CD14-positive monocyte (primary cell): ENCODE measurements around the gene FOXN4. TPM values are rescaled to one million over a fixed set of nuclear protein-coding genes. Genes with fewer than 3 reads are reported as not detected.
A peak's percentile ranks its signal among the peaks of the same experiment; 100 is the strongest.

Experiments
- DNase-seq, 3 donors: peaks; one replicate each; pipeline ENCODE4 v3.0.0-alpha.2; 2011 to 2022
- H2AFZ ChIP-seq: 2 replicates; pipeline ENCODE4 v1.6.0; 2012; ENCODE audit warnings: mild to moderate bottlenecking, low read depth, low read length, inconsistent platforms; ENCODE audit not compliant: insufficient read depth, poor library complexity, severe bottlenecking
- H3K27ac ChIP-seq, 2 donors: 1 replicate in 1 of 2; 2 replicates in 1 of 2; pipeline ENCODE4 v1.5.1; 2012 to 2013; ENCODE audit warnings: low read length in 2 of 2, control low read depth in 1 of 2, inconsistent platforms in 1 of 2, low read depth in 1 of 2, mild to moderate bottlenecking in 1 of 2
- H3K27me3 ChIP-seq, 2 donors: one replicate each; pipeline versions ENCODE4 v1.6.0 to v1.6.1; 2011 to 2013; ENCODE audit warnings: low read length in 2 of 2; ENCODE audit not compliant: control insufficient read depth in 2 of 2, insufficient read depth in 2 of 2
- H3K36me3 ChIP-seq, 2 donors: replicated peaks in 1 of 2; 1 replicate in 1 of 2; 2 replicates in 1 of 2; pipeline versions ENCODE4 v1.5.1 to v1.6.1; 2012 to 2013; ENCODE audit warnings: low read length in 2 of 2, control low read depth in 1 of 2, inconsistent platforms in 1 of 2, mild to moderate bottlenecking in 1 of 2; ENCODE audit not compliant: insufficient read depth in 2 of 2, control insufficient read depth in 1 of 2
- H3K4me1 ChIP-seq, 2 donors: 1 replicate in 1 of 2; 2 replicates in 1 of 2; pipeline versions ENCODE4 v1.5.1 to v1.6.1; 2012 to 2013; ENCODE audit warnings: low read length in 2 of 2, control low read depth in 1 of 2, inconsistent platforms in 1 of 2, mild to moderate bottlenecking in 1 of 2, moderate library complexity in 1 of 2; ENCODE audit not compliant: insufficient read depth in 2 of 2, control insufficient read depth in 1 of 2
- H3K4me2 ChIP-seq: replicated peaks from 2 replicates; pipeline ENCODE3; 2012; ENCODE audit warnings: low read length, moderate library complexity, mild to moderate bottlenecking; ENCODE audit not compliant: poor library complexity, severe bottlenecking; ENCODE audit errors: extremely low read depth
- H3K4me3 ChIP-seq, 3 experiments: fragments of 200-600 bp in 1 of 3; sonication (generic) in 1 of 3; replicated peaks in 1 of 3; 1 replicate in 2 of 3; 2 replicates in 1 of 3; pipeline ENCODE4 v1.5.1; 2011 to 2013; ENCODE audit warnings: low read length in 3 of 3, mild to moderate bottlenecking in 3 of 3, control low read depth in 2 of 3, low read depth in 2 of 3, inconsistent platforms in 1 of 3, moderate library complexity in 1 of 3
- H3K79me2 ChIP-seq: 2 replicates; pipeline ENCODE4 v1.6.0; 2012; ENCODE audit warnings: mild to moderate bottlenecking, control low read depth, inconsistent platforms, low read length, moderate library complexity; ENCODE audit not compliant: insufficient read depth
- H3K9ac ChIP-seq: 2 replicates; pipeline ENCODE4 v1.6.0; 2017; ENCODE audit warnings: low read length, mild to moderate bottlenecking; ENCODE audit not compliant: insufficient read depth, poor library complexity, severe bottlenecking
- H3K9me3 ChIP-seq, 2 donors: replicated peaks in 1 of 2; 1 replicate in 1 of 2; 2 replicates in 1 of 2; pipeline versions ENCODE4 v1.5.1 to v1.6.1; 2012 to 2013; ENCODE audit warnings: low read length in 2 of 2, control low read depth in 1 of 2; ENCODE audit not compliant: control insufficient read depth in 1 of 2, insufficient read depth in 1 of 2
- H4K20me1 ChIP-seq: 2 replicates; pipeline ENCODE4 v1.6.0; 2012; ENCODE audit warnings: mild to moderate bottlenecking, low read length, control low read depth, moderate library complexity; ENCODE audit not compliant: insufficient read depth
- H3K27ac Mint-ChIP-seq, 7 donors: one replicate each; pipeline ENCODE4 v1.8.0; 2020; ENCODE audit warnings: mild to moderate bottlenecking in 7 of 7, mixed read lengths in 7 of 7, moderate library complexity in 6 of 7, inconsistent platforms in 2 of 7
- H3K27me3 Mint-ChIP-seq, 3 donors: one replicate each; pipeline ENCODE4 v1.8.0; 2021 to 2022; ENCODE audit warnings: low read depth in 3 of 3, mild to moderate bottlenecking in 3 of 3, mixed read lengths in 3 of 3, moderate library complexity in 3 of 3, inconsistent platforms in 1 of 3
- H3K36me3 Mint-ChIP-seq, 2 donors: one replicate each; pipeline ENCODE4 v1.8.0; 2020; ENCODE audit warnings: mixed read lengths in 2 of 2, inconsistent platforms in 1 of 2, mild to moderate bottlenecking in 1 of 2
- H3K4me1 Mint-ChIP-seq: one replicate; pipeline ENCODE4 v1.8.0; 2020; ENCODE audit warnings: mild to moderate bottlenecking, mixed read lengths
- H3K4me3 Mint-ChIP-seq, 2 donors: one replicate each; pipeline ENCODE4 v1.8.0; 2020; ENCODE audit warnings: mild to moderate bottlenecking in 2 of 2, mixed read lengths in 2 of 2, moderate library complexity in 1 of 2
- H3K9me3 Mint-ChIP-seq, 7 donors: one replicate each; pipeline ENCODE4 v1.8.0; 2020 to 2022; ENCODE audit warnings: mixed read lengths in 7 of 7, mild to moderate bottlenecking in 6 of 7, moderate library complexity in 6 of 7, inconsistent platforms in 2 of 7
- CTCF ChIP-seq: fragments of 200-600 bp; IDR thresholded peaks from one replicate; pipeline ENCODE4 v1.8.0; 2022; ENCODE audit warnings: antibody characterized with exemption, mild to moderate bottlenecking
- WGBS: methylation state at CpG from one replicate; pipeline ENCODE4 v1.1.5; 2013; ENCODE audit warnings: missing lambda C conversion rate; ENCODE audit not compliant: insufficient coverage; 5-methylcytosine and 5-hydroxymethylcytosine counted together
- intact Hi-C, 2 donors: fragments of 100-400 bp; cut with micrococcal nuclease; formaldehyde crosslinking; loops; one replicate each; pipeline versions ENCODE4 v1.15.0 to v1.15.1; 2023
- polyA plus RNA-seq, 3 donors: library from polyadenylated mRNA; depleted of rRNA in 1 of 3; unstranded in 2 of 3; stranded (reverse) in 1 of 3; fragments of 300-500 nt in 2 of 3; fragments of >200 nt in 1 of 3; fragmentation: Illumina TruSeq in 2 of 3; gene quantifications; 1 replicate in 2 of 3; 2 replicates in 1 of 3; pipeline ENCODE4 v1.2.3, GENCODE V29; 2012 to 2021

The FOXN4 gene
- polyA plus RNA-seq, 3 donors = not detected

GRCh38 chr12:109291521-109292341 is 17.4 kb downstream of the FOXN4 start:
- Histone ChIP-seq H3K36me3 (no peaks in the 10 kb centered on the region), H3K4me3 (no peak overlapping the region), H3K4me1 (peaks cover 0 to 6% of the 10 kb centered on the region in 2 donors), H3K79me2 (no peaks in the 10 kb centered on the region), H3K4me2 (no peak overlapping the region), H4K20me1 (no peaks in the 10 kb centered on the region), H3K9ac (no peak overlapping the region), H3K9me3 (no peaks in the 10 kb centered on the region), H3K27ac (no peak overlapping the region), H3K27me3 (peaks cover 0 to 29% of the 10 kb centered on the region in 2 donors), H2AFZ (no peak overlapping the region)
- Mint-ChIP-seq H3K4me1 (peaks cover 5% of the 10 kb centered on the region), H3K27me3 (peaks cover 20 to 37% (median 25%) of the 10 kb centered on the region in 3 donors), H3K27ac (no peak overlapping the region), H3K36me3 (no peaks in the 10 kb centered on the region), H3K4me3 (peak overlapping the region in 1 of 2 donors; percentile 72), H3K9me3 (no peaks in the 10 kb centered on the region)
- WGBS = 9% methylated on average over 30 of the region's 31 CpGs
- no peak for DNase-seq
- TF ChIP-seq CTCF = no peak
- intact Hi-C loops = no loop called here

- 65% methylated on average over 11 of the region's 15 CpGs for WGBS
- H3K4me1 ChIP-seq = peaks cover 0 to 6% of the 10 kb centered on the region in 2 donors
- DNase-seq = no peak
- no peak overlapping the region for H2AFZ ChIP-seq
- no peaks in the 10 kb centered on the region for H3K36me3 ChIP-seq
- H3K27me3 ChIP-seq = peaks cover 0 to 29% of the 10 kb centered on the region in 2 donors
- H3K4me3 ChIP-seq = no peak overlapping the region
- H3K9me3 ChIP-seq = no peaks in the 10 kb centered on the region
- Mint-ChIP-seq H3K4me3 (peak overlapping the region in 1 of 2 donors; percentile 72), H3K9me3 (no peaks in the 10 kb centered on the region), H3K36me3 (no peaks in the 10 kb centered on the region), H3K4me1 (peaks cover 5% of the 10 kb centered on the region), H3K27ac (no peak overlapping the region), H3K27me3 (peaks cover 20 to 37% (median 25%) of the 10 kb centered on the region in 3 donors)
- no peak overlapping the region for H3K4me2 ChIP-seq
- H3K27ac ChIP-seq = no peak overlapping the region
- H3K79me2 ChIP-seq = no peaks in the 10 kb centered on the region
- intact Hi-C loops = no loop called here
- no peak overlapping the region for H3K9ac ChIP-seq
- H4K20me1 ChIP-seq = no peaks in the 10 kb centered on the region
- TF ChIP-seq CTCF = no peak
Measured at GRCh38 chr12:109291117-109291516, 18.0 kb downstream of the FOXN4 start.
